GM18499 (cell line): Measurements from ENCODE around the gene C1orf21.
"Not testable (repeated sequence)": the region's sequence is repeated elsewhere in the genome, so short reads cannot be mapped to it uniquely, and the experiment has no call there.

ENCODE experiments used
- ATAC-seq: cut with Tn5 transposase; IDR thresholded peaks from one replicate; pipeline ENCODE4 v1.9.1; 2021; ENCODE audit warnings: moderate number of reproducible peaks; ENCODE audit not compliant: insufficient read depth, unreplicated experiment

The C1orf21 gene

GRCh38 chr1:184582411-184582810 lies 195.6 kb downstream of the C1orf21 start:
- no peak for ATAC-seq

GRCh38 chr1:184583849-184584248 lies 197.0 kb downstream of the C1orf21 start:
- ATAC-seq: no peak

- ATAC-seq: no peak
Observed at GRCh38 chr1:184588701-184589100, 201.9 kb downstream of the C1orf21 start.

GRCh38 chr1:184590163-184590750 lies 203.4 kb downstream of the C1orf21 start:
- ATAC-seq: no peak

- ATAC-seq: no peak
Observed at GRCh38 chr1:184593597-184593996, 206.8 kb downstream of the C1orf21 start.

- ATAC-seq: no peak
Observed at GRCh38 chr1:184595596-184595995, 208.8 kb downstream of the C1orf21 start.

GRCh38 chr1:184596950-184597645 lies 210.3 kb downstream of the C1orf21 start:
- ATAC-seq: no peak

- no peak for ATAC-seq
Observed at GRCh38 chr1:184597650-184598357, 211.0 kb downstream of the C1orf21 start.

- no peak for ATAC-seq
Observed at GRCh38 chr1:184598403-184599193, 211.8 kb downstream of the C1orf21 start.

GRCh38 chr1:184604152-184604900 lies 217.5 kb downstream of the C1orf21 start:
- ATAC-seq: no peak

- ATAC-seq: no peak
Observed at GRCh38 chr1:184605941-184606340, 219.1 kb downstream of the C1orf21 start.

GRCh38 chr1:184606786-184607185 lies 220.0 kb downstream of the C1orf21 start:
- ATAC-seq: no peak

GRCh38 chr1:184608581-184608980 lies 221.8 kb downstream of the C1orf21 start:
- no peak for ATAC-seq

- no peak for ATAC-seq
Observed at GRCh38 chr1:184608990-184609389, 222.2 kb downstream of the C1orf21 start.

- no peak for ATAC-seq
Observed at GRCh38 chr1:184610876-184611595, 224.2 kb downstream of the C1orf21 start.

GRCh38 chr1:184612229-184612628 lies 225.4 kb downstream of the C1orf21 start:
- not testable (repeated sequence) for ATAC-seq

GRCh38 chr1:184614667-184615066 lies 227.8 kb downstream of the C1orf21 start:
- ATAC-seq: no peak

GRCh38 chr1:184615301-184615700 lies 228.5 kb downstream of the C1orf21 start:
- ATAC-seq: no peak

GRCh38 chr1:184616504-184616903 lies 229.7 kb downstream of the C1orf21 start:
- no peak for ATAC-seq
